Adrenal gland (tissue), 12 donors: ENCODE measurements around the gene PRLR. TPM values are rescaled to one million over a fixed set of nuclear protein-coding genes. Genes with fewer than 3 reads are reported as not detected.

Source experiments
- DNase-seq, 7 donors: peaks; one replicate each; pipeline ENCODE4 v3.0.0-alpha.2; 2019 to 2020
- H3K27ac ChIP-seq, 5 donors: fragments of 200-600 bp; sonication (generic) in 4 of 5; 1 replicate in 3 of 5; 2 replicates in 2 of 5; pipeline versions ENCODE4 v1.5.1 to v1.8.0; 2016 to 2020; ENCODE audit warnings: mild to moderate bottlenecking in 1 of 5
- H3K27me3 ChIP-seq: fragments of 200-600 bp; 2 replicates; pipeline ENCODE4 v1.8.0; 2021
- H3K36me3 ChIP-seq, 2 donors: fragments of 200-600 bp; replicated peaks in 1 of 2; 1 replicate in 1 of 2; 2 replicates in 1 of 2; pipeline versions ENCODE4 v1.5.1 to v1.8.0; 2018 to 2022
- H3K4me1 ChIP-seq, 2 donors: fragments of 200-600 bp; replicated peaks in 1 of 2; 1 replicate in 1 of 2; 2 replicates in 1 of 2; pipeline versions ENCODE4 v1.5.1 to v1.8.0; 2018 to 2021
- H3K4me3 ChIP-seq, 4 donors: fragments of 200-600 bp; sonication (generic) in 3 of 4; one replicate each; pipeline ENCODE4 v1.5.1; 2016 to 2018
- H3K9me3 ChIP-seq, 3 donors: fragments of 200-600 bp; sonication (generic) in 1 of 3; replicated peaks in 1 of 3; 1 replicate in 2 of 3; 2 replicates in 1 of 3; pipeline versions ENCODE4 v1.5.1 to v1.8.0; 2016 to 2021
- POLR2A ChIP-seq, 2 donors: fragments of 450-650 bp; IDR thresholded peaks; one replicate each; pipeline ENCODE4 v1.6.1; 2017; ENCODE audit warnings: antibody characterized with exemption in 2 of 2, mild to moderate bottlenecking in 2 of 2, moderate library complexity in 1 of 2
- WGBS, 4 donors: extraction: QIAGEN DNeasy Blood & Tissue Kit in 2 of 4; methylation state at CpG; one replicate each; pipeline versions ENCODE4 v1.1.5 to v1.1.7; 2013 to 2017; 5-methylcytosine and 5-hydroxymethylcytosine counted together
- intact Hi-C, 2 donors: fragments of 100-400 bp; cut with DNase I; formaldehyde crosslinking; loops; one replicate each; pipeline versions ENCODE4 v1.14.1 to v1.15.0; 2022 to 2023
- polyA plus RNA-seq, 3 donors: library from polyadenylated mRNA; stranded (reverse); fragments of 200-250 nt in 2 of 3; fragments of 350-450 nt in 1 of 3; fragmentation: Illumina TruSeq in 1 of 3; extraction: RNeasy Lipid Tissue Mini Kit (QIAGEN cat#74804) in 1 of 3; gene quantifications; one replicate each; pipeline ENCODE4 v1.2.3, GENCODE V29; 2013 to 2014
- total RNA-seq, 9 donors: library from RNA; depleted of rRNA in 4 of 9; stranded (reverse); fragments of >200 nt in 4 of 9; fragments of 120-200 nt in 1 of 9; fragmentation: NEBNext Ultra II Directional in 1 of 9; extraction: Animal tissue kit (Norgen Biotek cat#: 25700) in 1 of 9; gene quantifications; one replicate each; pipeline versions ENCODE4 v1.1.0 to v1.2.4, GENCODE V29; 2013 to 2023
- TF ChIP-seq, protein P1 (sequence below), 6 experiments: fragments of 450-650 bp in 4 of 6; fragments of 200-600 bp in 2 of 6; sonication (generic) in 1 of 6; IDR thresholded peaks; 1 replicate in 5 of 6; 2 replicates in 1 of 6; pipeline versions ENCODE4 v1.5.1 to v1.8.0; 2016 to 2021; ENCODE audit warnings: antibody characterized with exemption in 6 of 6, mild to moderate bottlenecking in 2 of 6, moderate library complexity in 1 of 6
- donor health status: healthy with polysubstance abuse.
- donor health status: Bipolar disorder and iron deficiency.
- donor health status: DM: yes; HTN: yes; CAD: no.
- donor health status: DM: no; HTN: no; CAD: no.
- donor health status: DM: no; HTN: no; CAD: no.
- donor health status: DM: yes; HTN: yes; CAD: no.

Gene PRLR
- total and polyA plus RNA-seq, 12 donors, result 2.1 to 149 (median 74.1) TPM

DNA sequence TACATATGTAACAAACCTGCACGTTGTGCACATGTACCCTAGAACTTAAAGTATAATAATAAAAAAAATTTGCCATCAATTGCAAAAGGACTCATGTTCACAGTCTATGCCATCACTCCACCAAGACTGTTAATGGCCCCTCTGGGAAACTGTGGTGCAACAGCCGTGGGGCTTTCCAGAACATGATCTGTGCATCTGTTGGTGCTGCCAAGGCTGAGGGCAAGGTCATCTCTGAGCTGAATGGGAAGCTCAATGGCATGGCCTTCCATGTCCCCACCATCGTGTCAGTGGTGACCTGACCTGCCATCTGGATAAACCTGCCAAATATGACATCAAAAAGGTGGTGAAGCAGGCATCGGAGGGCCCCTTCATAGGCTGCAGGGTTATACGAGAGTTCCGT is 149.2 kb downstream of the PRLR start:
- WGBS, 4 donors, result 77 to 79% (median 79%) methylated on average over 6 of the region's 6 CpGs

DNA sequence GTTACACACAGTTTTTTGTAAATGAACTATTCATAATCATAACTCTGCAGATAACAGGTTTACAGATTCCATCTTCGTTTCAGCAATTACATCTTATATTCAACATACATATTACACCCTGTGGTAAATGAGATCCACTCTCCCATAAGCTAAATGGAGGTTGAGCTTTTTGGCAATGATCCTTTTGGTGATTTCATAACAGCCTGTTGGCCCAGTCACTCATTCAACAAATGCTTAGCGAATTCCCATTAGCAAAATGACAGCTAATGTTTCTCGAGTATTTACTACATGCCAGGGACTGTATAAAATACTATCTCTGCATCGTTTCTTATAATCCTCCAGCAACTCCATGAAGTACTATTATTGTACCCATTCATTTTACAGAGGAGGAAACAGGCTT is 157.1 kb downstream of the PRLR start:
- no peak for DNase-seq
- TF ChIP-seq, protein P1, sequence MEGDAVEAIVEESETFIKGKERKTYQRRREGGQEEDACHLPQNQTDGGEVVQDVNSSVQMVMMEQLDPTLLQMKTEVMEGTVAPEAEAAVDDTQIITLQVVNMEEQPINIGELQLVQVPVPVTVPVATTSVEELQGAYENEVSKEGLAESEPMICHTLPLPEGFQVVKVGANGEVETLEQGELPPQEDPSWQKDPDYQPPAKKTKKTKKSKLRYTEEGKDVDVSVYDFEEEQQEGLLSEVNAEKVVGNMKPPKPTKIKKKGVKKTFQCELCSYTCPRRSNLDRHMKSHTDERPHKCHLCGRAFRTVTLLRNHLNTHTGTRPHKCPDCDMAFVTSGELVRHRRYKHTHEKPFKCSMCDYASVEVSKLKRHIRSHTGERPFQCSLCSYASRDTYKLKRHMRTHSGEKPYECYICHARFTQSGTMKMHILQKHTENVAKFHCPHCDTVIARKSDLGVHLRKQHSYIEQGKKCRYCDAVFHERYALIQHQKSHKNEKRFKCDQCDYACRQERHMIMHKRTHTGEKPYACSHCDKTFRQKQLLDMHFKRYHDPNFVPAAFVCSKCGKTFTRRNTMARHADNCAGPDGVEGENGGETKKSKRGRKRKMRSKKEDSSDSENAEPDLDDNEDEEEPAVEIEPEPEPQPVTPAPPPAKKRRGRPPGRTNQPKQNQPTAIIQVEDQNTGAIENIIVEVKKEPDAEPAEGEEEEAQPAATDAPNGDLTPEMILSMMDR (IDR thresholded peaks at IDR 0.05), result no peak
- no peak for TF ChIP-seq POLR2A (IDR thresholded peaks at IDR 0.05)
- Histone ChIP-seq H3K4me3 (no peak overlapping the region), H3K4me1 (no peaks in the 10 kb centered on the region), H3K36me3 (no peaks in the 10 kb centered on the region), H3K27me3 (no peaks in the 10 kb centered on the region), H3K9me3 (no peaks in the 10 kb centered on the region), H3K27ac (no peak overlapping the region)
- 91 to 94% (median 91%) methylated on average over 4 of the region's 4 CpGs for WGBS, 4 donors
- intact Hi-C loops, result no loop called here

More for the DNA sequence above, 149.2 kb downstream of the PRLR start:
- no peaks in the 10 kb centered on the region for H3K4me1 ChIP-seq
- TF ChIP-seq, protein P1 (IDR thresholded peaks at IDR 0.05), result no peak
- no peak for TF ChIP-seq POLR2A (IDR thresholded peaks at IDR 0.05)
- no peaks in the 10 kb centered on the region for H3K27me3 ChIP-seq
- H3K4me3 ChIP-seq, result no peak overlapping the region
- no peak overlapping the region for H3K27ac ChIP-seq
- no peaks in the 10 kb centered on the region for H3K36me3 ChIP-seq
- DNase-seq, result peak in 1 of 7 donors; percentile 18
- H3K9me3 ChIP-seq, result no peaks in the 10 kb centered on the region
- intact Hi-C loops, result loop anchor here in 1 of 2 donors (10.0 kb wide), 1 partner anchor 844 kb away; no protein-coding TSS in a partner anchor

- Histone ChIP-seq H3K9me3 (no peaks in the 10 kb centered on the region), H3K27me3 (no peaks in the 10 kb centered on the region), H3K36me3 (no peaks in the 10 kb centered on the region), H3K4me3 (no peak overlapping the region), H3K4me1 (no peaks in the 10 kb centered on the region), H3K27ac (no peak overlapping the region)
- 70 to 96% (median 95%) methylated on average over 1 of the region's 1 CpG for WGBS, 4 donors
- no peak for TF ChIP-seq POLR2A (IDR thresholded peaks at IDR 0.05)
- TF ChIP-seq, protein P1 (IDR thresholded peaks at IDR 0.05), result no peak
- intact Hi-C loops, result no loop called here
- DNase-seq, result no peak
Observed at GRCh38 chr5:35069188-35069587, 161.1 kb downstream of the PRLR start.

GRCh38 chr5:35067985-35068384 is 162.3 kb downstream of the PRLR start:
- TF ChIP-seq, protein P1 (IDR thresholded peaks at IDR 0.05), result no peak
- no peak for TF ChIP-seq POLR2A (IDR thresholded peaks at IDR 0.05)
- H3K4me3 ChIP-seq, result no peak overlapping the region
- H3K27ac ChIP-seq, result no peak overlapping the region
- no peaks in the 10 kb centered on the region for H3K36me3 ChIP-seq
- H3K9me3 ChIP-seq, result no peaks in the 10 kb centered on the region
- intact Hi-C loops, result no loop called here
- no peaks in the 10 kb centered on the region for H3K4me1 ChIP-seq
- DNase-seq, result no peak
- H3K27me3 ChIP-seq, result no peaks in the 10 kb centered on the region
- WGBS, 4 donors, result 88 to 93% (median 90%) methylated on average over 2 of the region's 2 CpGs
